Calu3 (cell line): ENCODE data around the gene ZNF436. TPM values are rescaled to one million over a fixed set of nuclear protein-coding genes. Genes with fewer than 3 reads are reported as not detected.

Source experiments
- BruUV-seq: library from RNA; stranded (reverse); fragments of 400-500 nt; replicated peaks from 2 replicates; lab custom pipeline; 2021; lab: Mats Ljungman, UMichigan
- CTCF ChIA-PET: fragments of 300-600 bp; sonication (Branson Sonifier 250); formaldehyde crosslinking; loops from one replicate; lab custom pipeline; 2022; ENCODE audit warnings: antibody characterized with exemption; lab: Charles Lee
- DNase-seq: peaks from one replicate; pipeline ENCODE4 v3.0.0; 2022
- H3K27ac Mint-ChIP-seq: one replicate; pipeline ENCODE4 v1.8.0; 2022; ENCODE audit warnings: mixed read lengths; ENCODE audit not compliant: unreplicated experiment
- H3K27me3 Mint-ChIP-seq: one replicate; pipeline ENCODE4 v1.8.0; 2022; ENCODE audit warnings: mixed read lengths; ENCODE audit not compliant: unreplicated experiment
- H3K36me3 Mint-ChIP-seq: one replicate; pipeline ENCODE4 v1.8.0; 2022; ENCODE audit warnings: mild to moderate bottlenecking, moderate library complexity, mixed read lengths; ENCODE audit not compliant: insufficient read depth, unreplicated experiment
- H3K4me1 Mint-ChIP-seq: one replicate; pipeline ENCODE4 v1.8.0; 2022; ENCODE audit warnings: mild to moderate bottlenecking, low read depth, mixed read lengths; ENCODE audit not compliant: unreplicated experiment
- H3K4me3 Mint-ChIP-seq: one replicate; pipeline ENCODE4 v1.8.0; 2022; ENCODE audit warnings: mild to moderate bottlenecking, low read depth, moderate library complexity, mixed read lengths; ENCODE audit not compliant: unreplicated experiment
- H3K9me3 Mint-ChIP-seq: one replicate; pipeline ENCODE4 v1.8.0; 2022; ENCODE audit warnings: low read depth, mixed read lengths; ENCODE audit not compliant: unreplicated experiment
- intact Hi-C: fragments of 100-400 bp; cut with micrococcal nuclease; formaldehyde crosslinking; loops from one replicate; pipeline ENCODE4 v1.10.0; 2022; ENCODE audit not compliant: unreplicated experiment
- total RNA-seq: library from RNA; stranded (reverse); gene quantifications from 2 replicates; pipeline ENCODE4 v1.2.3, GENCODE V29; 2022
- TF ChIP-seq, protein P1 (sequence below): fragments of 200-600 bp; IDR thresholded peaks from one replicate; pipeline ENCODE4 v1.8.0; 2022; ENCODE audit warnings: antibody characterized with exemption; ENCODE audit not compliant: unreplicated experiment

Gene ZNF436
- total RNA-seq, 1 experiment from 2014 or later = 5.8 TPM

DNA sequence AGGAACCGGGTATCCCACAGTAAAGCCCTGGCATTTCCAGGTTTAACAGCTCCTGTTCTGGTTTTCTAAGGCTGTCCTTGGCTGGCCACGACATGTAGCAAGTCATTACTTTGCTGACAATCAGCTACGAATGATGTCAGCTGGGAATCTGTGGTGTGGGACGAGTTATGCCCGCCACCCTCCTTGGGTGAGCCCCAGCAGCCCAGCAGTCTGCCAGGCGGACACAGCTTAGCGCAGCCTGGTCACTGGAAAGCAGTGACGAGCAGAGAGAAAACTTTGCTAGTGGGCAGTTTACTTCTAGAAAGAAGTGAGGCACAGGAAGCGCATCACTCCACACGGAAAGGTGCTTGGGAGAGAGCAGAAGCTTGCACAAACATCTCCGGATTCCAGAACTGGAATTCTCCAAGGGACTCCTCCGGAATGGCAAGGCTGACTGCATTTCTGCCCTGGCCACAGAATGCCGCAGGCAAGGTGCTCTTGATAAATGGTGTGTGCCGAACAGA is 15.5 kb upstream of the ZNF436 start:
- CTCF ChIA-PET = interaction anchor here (0.7 to 1.9 kb wide), 2 partner anchors 19 to 66 kb away, joined by 4 to 9 read pairs; no protein-coding TSS in a partner anchor
- H3K4me3 Mint-ChIP-seq = no peak overlapping the region
- no peaks in the 10 kb centered on the region for H3K9me3 Mint-ChIP-seq
- H3K27me3 Mint-ChIP-seq = no peaks in the 10 kb centered on the region
- intact Hi-C loops = no loop called here
- no TSS peak for BruUV-seq
- H3K27ac Mint-ChIP-seq = no peak overlapping the region
- TF ChIP-seq, protein P1, sequence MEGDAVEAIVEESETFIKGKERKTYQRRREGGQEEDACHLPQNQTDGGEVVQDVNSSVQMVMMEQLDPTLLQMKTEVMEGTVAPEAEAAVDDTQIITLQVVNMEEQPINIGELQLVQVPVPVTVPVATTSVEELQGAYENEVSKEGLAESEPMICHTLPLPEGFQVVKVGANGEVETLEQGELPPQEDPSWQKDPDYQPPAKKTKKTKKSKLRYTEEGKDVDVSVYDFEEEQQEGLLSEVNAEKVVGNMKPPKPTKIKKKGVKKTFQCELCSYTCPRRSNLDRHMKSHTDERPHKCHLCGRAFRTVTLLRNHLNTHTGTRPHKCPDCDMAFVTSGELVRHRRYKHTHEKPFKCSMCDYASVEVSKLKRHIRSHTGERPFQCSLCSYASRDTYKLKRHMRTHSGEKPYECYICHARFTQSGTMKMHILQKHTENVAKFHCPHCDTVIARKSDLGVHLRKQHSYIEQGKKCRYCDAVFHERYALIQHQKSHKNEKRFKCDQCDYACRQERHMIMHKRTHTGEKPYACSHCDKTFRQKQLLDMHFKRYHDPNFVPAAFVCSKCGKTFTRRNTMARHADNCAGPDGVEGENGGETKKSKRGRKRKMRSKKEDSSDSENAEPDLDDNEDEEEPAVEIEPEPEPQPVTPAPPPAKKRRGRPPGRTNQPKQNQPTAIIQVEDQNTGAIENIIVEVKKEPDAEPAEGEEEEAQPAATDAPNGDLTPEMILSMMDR = no peak
- peaks cover 10% of the 10 kb centered on the region for H3K4me1 Mint-ChIP-seq
- no peak for DNase-seq
- no peaks in the 10 kb centered on the region for H3K36me3 Mint-ChIP-seq

DNA sequence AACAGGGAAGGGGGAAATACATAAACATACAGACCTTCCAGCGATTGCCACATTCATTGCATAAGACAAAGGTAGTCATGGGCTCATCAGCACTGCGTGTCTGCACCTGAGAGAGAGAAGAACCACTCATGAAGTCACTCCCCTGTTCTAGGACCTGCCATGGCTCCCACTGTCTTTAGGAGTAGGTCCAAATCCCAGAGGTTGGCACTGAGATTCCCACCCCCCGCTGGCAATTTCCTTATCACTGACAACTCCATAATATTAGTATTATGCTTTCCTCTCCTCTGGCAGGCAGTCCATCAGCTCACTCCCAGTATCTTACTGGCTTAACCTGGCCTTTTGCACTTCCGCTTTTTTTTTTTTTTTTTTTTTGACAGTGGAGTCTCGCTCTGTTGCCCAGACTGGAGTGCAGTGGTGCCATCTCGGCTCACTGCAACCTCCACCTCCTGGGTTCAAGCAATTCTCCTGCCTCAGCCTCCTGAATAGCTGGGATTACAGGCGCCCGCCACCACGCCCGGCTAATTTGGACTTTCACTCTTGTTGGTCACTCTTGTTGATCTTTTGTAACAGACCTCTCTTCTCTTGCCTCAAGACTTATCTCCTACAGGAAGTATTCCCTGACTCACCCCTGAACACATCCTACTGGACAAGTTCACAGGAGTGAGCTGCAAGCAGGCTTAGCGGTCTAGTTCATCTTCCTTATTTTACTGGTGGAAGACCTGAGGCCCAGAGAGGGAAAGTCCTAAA is 14.8 kb upstream of the ZNF436 start:
- no peaks in the 10 kb centered on the region for H3K27me3 Mint-ChIP-seq
- no peaks in the 10 kb centered on the region for H3K36me3 Mint-ChIP-seq
- no peak for DNase-seq
- CTCF ChIA-PET = interaction anchor here (0.6 to 1.9 kb wide), 3 partner anchors 19 to 630 kb away, joined by 3 to 9 read pairs (median 4); no protein-coding TSS in a partner anchor
- no peaks in the 10 kb centered on the region for H3K9me3 Mint-ChIP-seq
- BruUV-seq = no TSS peak
- intact Hi-C loops = no loop called here
- H3K27ac Mint-ChIP-seq = no peak overlapping the region
- peaks cover 10% of the 10 kb centered on the region for H3K4me1 Mint-ChIP-seq
- no peak overlapping the region for H3K4me3 Mint-ChIP-seq
- TF ChIP-seq, protein P1 = no peak

DNA sequence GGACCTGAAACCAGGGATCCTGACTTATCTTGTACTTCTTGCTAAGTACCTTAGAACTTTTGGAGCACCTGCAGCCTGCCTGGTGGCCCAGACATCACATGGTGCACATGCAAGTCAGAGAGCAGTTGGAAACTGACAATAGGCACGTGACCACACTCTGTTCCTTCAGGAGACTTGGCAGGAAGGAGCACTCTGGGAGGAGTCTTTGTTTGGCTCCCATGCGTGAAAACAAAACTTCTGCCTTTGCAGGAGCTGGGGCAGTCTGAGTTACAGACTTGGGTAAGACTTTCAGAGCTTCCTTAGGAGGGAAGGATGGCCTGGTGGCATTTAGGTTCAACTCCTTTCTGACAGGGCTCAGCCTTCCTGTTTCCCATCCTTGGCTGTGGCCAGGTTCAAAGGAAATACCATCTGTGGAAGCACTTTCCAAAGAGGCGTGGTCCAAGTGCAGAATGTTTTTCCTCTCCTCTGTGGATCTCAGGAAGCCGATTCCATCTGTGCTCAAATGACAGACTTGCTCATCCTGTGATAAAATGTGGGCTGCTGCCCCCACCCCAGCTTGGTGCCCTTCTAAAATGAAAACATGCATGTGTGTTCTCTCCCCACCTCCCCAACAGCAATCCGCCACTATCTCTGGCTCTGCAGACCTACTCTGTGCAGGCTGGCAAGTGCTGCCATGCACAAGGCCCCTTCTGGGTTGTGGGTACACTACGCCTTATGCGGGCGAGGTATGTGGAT is 14.1 kb upstream of the ZNF436 start:
- TF ChIP-seq, protein P1 = no peak
- CTCF ChIA-PET = no interaction called here
- Mint-ChIP-seq H3K4me3 (no peak overlapping the region), H3K4me1 (peaks cover 10% of the 10 kb centered on the region), H3K36me3 (no peaks in the 10 kb centered on the region), H3K27ac (no peak overlapping the region), H3K27me3 (no peaks in the 10 kb centered on the region), H3K9me3 (no peaks in the 10 kb centered on the region)
- DNase-seq = no peak
- BruUV-seq = no TSS peak
- intact Hi-C loops = no loop called here

DNA sequence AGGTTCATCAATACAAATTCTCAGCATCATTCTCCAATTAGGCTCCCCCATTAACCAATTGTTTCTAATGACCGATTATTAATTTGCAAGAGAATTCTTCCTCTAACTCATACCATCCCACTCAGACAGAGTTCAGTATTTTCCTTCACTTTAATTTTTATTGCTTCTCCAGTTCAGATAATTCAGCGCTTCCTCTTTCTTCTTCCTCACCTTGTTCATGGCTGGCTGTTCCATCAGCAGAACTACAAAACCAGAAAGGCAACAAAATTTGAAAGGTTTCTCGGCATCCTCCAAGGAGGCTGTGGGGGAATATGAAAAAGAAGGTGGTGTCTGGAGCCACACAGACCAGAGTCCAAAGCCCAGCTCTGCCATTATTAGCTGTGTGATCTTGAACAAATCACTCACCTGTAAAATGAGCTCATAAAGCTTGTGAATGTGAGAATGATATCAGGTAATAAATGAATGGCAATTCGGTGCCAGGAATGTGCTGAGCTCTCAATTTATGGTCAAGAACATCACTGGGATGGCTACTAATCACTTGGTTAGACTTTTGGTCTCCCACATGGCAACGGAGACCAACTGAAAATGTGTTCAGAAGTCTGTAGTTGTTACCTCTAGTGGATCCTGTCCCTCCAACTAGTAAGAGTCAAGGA is 11.7 kb upstream of the ZNF436 start:
- Mint-ChIP-seq H3K27me3 (no peaks in the 10 kb centered on the region), H3K36me3 (no peaks in the 10 kb centered on the region), H3K4me3 (no peak overlapping the region), H3K27ac (no peak overlapping the region), H3K9me3 (no peaks in the 10 kb centered on the region), H3K4me1 (peaks cover 19% of the 10 kb centered on the region)
- BruUV-seq = no TSS peak
- intact Hi-C loops = no loop called here
- DNase-seq = no peak
- TF ChIP-seq, protein P1 = no peak
- CTCF ChIA-PET = interaction anchor here (0.5 to 1.0 kb wide), 3 partner anchors 23 to 108 kb away, joined by 3 to 6 read pairs (median 3); no protein-coding TSS in a partner anchor
